ENCODE measurements around the gene SPTBN1.

Gene SPTBN1

GRCh38 chr2:54595999-54596902 is 140.1 kb downstream of the SPTBN1 start:
- DNase-seq, result no peak

DNA sequence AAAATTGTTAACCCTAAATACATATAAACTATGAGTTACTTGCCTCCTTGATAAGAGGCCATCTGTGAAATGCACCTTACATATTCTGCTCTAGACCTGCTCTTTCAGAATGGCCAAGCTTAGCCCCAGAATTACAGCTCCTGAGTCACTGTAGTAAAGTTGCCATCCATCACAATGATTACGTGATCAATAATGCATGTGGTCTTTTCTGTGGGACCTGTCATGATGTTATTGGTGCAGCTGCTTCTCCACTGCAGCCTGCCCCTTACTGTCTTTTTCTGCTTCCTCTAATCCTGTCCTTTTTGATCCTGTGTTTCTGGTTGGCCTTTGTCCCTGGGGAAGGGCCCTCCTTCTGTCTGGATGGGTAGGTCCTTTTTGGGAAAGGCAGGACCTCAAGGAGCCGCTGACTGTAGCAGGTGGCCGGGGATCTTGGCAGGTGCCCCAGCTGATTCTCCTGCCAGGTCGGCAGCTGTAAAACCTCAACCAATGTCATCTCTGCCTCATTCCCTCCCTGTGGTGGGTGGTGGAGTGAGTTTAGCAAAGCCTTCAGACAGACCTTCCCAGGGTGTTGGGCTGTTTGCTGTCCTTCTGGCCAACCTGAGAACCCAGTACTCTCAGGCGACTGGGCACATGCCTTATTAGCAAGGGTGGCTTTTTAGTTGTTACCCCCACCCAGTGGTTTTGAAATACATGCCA is 141.2 kb downstream of the SPTBN1 start:
- peak; percentile 63 for DNase-seq

DNA sequence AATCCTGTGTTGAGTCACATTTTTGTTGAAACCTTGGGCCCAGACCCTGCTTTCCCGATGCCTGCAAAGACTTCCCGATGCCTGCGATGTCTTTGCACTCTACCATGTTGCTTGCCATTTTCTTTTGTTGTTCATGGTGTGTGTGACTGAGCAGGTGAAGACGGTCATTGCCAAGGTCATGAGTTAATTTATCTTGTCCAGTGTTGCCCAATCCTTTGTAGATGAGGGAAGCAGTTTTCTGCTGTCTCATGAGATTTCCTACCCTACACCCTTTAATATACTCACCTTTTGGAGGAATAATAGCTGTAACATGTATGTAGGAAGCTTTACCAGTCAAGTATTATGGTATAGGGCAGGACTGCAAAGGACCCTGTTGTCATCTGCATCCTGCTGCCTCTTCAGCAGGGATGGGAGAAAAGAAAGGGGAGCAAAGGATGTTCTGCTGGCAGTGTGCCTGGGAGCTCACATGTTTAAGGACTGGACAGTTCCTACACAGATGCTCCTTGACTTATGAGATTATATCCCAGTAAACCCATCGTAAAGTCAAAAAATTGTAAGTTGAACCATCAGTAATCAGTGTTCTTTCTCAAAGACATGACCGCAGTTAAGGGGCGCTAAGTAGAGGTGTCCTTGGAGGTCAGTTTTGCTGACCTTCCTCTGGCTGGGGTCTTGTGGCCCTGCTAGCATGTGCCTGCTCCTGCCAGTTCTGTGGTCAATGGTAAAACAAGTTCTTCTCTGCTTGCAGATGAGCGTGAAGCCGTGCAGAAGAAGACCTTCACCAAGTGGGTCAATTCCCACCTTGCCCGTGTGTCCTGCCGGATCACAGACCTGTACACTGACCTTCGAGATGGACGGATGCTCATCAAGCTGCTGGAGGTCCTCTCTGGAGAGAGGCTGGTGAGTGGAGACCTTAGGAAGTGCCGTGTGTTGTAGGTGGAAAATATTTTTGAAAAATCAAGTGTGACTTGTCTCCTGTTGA is 142.5 kb downstream of the SPTBN1 start:
- DNase-seq, result no peak

- no peak for DNase-seq
Measured at GRCh38 chr2:54599326-54599710, 143.2 kb downstream of the SPTBN1 start.

DNA sequence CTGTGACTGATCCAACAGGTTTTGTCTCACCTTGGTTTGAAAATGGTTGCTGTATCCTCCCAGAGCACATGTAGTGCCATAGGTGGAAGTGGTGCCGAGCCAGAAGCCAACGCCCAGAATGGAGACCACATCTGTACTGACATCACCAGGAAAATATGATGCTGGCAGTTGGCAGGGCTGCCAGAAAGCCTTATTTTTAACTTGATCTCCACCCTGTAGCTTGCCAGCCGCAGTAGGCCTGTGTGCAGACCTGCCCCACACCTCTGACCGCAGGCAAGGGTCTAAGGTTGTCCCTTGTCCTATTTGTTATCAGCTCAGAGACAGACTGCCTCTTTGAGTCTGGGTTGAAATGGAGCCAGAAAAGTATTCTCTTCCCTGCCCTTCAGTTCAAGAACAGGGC is 143.8 kb downstream of the SPTBN1 start:
- no peak for DNase-seq

- no peak for DNase-seq
Measured at GRCh38 chr2:54601339-54601738, 145.2 kb downstream of the SPTBN1 start.

GRCh38 chr2:54602736-54603322 is 146.7 kb downstream of the SPTBN1 start:
- no peak for DNase-seq

DNA sequence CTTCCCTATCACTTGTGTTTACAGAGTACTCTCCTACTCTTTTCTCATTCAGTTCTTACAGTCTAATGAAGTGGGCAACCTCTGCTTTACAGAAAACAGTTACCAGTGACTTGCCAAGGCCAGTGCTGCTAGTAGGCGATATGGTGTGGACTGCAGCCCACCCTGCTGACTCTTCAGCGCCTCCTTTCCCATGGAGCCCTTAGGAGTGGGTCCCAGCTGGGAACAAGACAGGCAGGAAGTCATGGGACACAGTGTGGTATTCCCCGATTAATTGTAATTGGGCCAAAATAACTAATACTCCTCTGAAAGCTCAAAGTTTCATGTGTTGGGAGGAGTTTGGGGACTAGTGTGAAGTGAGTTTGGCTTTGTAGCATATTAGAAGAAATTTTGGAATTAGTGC is 147.2 kb downstream of the SPTBN1 start:
- no peak for DNase-seq

DNA sequence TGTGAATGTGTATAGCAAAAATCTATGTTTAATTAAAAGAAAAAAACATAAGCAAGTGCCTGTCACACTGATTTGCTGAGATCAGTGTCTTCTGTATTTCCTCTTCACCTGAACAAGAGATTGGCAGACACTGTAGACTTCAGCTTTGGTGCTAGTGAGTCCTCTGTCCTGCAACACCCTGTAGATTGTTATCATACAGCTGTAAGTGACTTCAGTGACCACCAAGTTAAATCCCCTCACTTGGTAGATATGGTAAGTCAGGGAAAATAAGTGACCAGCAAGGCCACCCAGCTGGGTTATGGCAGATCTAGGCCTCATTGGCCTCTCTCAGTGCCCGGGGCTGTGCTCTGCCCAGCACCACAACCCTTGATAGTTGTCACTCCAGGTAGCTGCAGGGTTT is 147.7 kb downstream of the SPTBN1 start:
- DNase-seq, result no peak

GRCh38 chr2:54604871-54605270 is 148.7 kb downstream of the SPTBN1 start:
- no peak for DNase-seq

GRCh38 chr2:54605836-54606235 is 149.7 kb downstream of the SPTBN1 start:
- no peak for DNase-seq

GRCh38 chr2:54606393-54606958 is 150.3 kb downstream of the SPTBN1 start:
- DNase-seq, result no peak

DNA sequence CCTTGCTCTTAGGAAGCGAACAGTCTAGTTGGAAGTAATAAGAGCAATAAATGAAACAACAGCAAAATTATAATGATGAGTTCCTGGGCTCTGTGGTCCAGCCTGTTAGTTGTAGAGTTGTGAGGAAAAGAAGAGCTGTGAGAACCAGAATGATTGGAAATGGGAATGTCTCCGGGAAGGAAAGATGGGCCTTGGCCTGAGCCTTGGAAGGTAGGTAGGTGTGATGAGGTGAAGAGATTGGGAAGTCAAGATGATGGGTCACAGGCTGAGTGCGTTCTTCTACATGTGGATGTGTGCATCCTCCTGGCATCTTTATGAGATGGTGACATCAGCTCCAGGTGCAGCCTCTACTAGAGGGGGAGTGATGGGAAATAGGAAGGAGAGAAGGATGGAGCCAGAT is 152.1 kb downstream of the SPTBN1 start:
- no peak for DNase-seq

GRCh38 chr2:54609241-54609640 is 153.1 kb downstream of the SPTBN1 start:
- no peak for DNase-seq

DNA sequence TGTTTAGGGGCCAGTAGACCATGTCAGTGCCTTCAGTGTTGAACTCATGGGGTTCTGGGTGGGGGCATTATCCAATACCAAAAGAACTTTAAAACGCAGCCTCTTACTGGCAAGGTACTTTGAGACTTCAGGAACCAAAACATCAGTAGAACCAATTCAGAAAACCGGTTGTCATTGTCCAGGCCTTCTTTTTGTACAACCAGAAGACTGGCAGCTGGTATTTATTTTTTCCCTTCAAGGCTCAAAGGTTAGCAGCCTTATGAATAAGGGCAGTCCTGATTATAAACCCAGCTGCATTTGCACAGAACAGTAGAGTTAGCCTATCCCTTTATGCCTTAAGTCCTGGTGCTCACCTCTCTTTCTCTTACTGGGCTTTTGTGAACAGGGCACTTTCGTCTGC is 153.5 kb downstream of the SPTBN1 start:
- no peak for DNase-seq

GRCh38 chr2:54610700-54611099 is 154.6 kb downstream of the SPTBN1 start:
- DNase-seq, result no peak

DNA sequence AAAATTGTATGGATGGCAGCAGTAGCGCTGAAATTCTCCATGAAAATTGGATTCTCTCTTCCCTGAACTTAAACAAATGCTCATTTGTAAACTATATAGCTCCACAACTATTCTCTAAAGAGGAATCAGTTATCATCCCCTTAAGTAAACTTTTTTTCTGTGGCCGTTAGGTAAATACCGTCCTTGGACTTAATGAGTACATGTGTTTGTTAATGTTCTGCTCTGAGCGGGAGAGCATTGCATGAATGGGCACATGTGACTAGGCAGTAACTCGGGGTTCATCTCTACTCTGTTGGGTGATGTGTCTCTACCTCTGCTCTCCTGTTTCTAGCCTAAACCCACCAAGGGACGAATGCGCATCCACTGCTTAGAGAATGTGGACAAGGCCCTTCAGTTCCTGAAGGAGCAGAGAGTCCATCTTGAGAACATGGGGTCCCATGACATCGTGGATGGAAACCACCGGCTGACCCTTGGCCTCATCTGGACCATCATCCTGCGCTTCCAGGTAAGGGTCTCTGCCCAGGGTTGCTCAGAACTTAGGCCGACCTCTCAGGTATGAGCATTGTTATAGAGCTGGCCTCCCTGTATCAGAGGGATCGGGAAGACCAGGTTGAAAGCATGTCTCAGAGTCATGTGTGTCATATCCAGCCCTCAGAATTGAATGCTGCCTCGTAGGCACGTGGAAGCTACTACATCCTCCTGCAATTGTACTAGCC is 155.9 kb downstream of the SPTBN1 start:
- no peak for DNase-seq

GRCh38 chr2:54613386-54613785 is 157.3 kb downstream of the SPTBN1 start:
- no peak for DNase-seq

DNA sequence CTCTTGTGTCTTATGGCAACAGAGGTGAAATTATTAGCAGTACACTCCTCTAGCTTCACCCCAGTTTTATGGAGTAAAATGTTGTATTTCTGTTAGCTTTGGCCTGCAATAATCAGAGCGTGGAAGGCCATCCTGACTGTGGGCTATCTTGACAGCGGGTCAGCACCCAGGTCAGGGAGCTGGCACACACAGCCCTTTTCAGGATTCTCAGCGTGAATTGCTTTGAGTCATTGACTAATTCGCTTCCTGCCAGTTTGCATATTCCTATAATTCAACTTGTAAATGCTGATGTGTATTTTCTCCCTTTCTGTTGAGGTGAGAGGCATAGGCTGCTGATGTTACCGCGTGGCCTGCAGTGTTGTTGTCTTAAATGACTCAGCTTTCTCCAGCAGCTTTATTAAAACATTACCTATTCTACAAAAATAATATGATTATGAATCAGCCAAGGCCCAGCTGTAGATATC is 157.7 kb downstream of the SPTBN1 start:
- no peak for DNase-seq

DNA sequence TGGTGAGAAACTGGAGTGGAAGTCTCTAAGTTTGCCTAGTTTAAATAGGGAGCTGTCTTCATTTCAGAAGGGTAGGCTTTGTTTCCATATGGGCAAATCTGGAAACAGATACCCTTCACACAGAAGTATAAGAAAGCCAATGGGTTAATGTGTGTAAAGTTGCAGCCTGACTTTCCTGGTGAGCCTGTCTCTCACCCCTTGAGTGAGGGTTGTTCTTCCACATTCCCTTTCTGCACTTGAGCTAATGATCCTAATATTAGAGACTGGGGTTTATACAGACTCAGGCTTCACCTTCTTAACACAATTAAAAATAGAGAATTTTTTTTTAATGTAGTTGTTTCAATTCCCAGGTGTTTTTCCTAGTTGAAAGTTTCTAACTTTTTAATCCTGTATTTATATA is 158.7 kb downstream of the SPTBN1 start:
- no peak for DNase-seq

- DNase-seq, result no peak
Measured at GRCh38 chr2:54615832-54616534, 159.9 kb downstream of the SPTBN1 start.

All from NCI-H1694 treated with DMSO at 0.1 percent for 48 hours (cell line).